Spleen (tissue), 7 donors: ENCODE measurements around the gene VGF.

Source experiments
- CTCF ChIP-seq, 11 experiments: fragments of 200-600 bp in 7 of 11; fragments of 450-650 bp in 4 of 11; sonication (generic) in 4 of 11; IDR thresholded peaks in 8 of 11; conservative IDR thresholded peaks in 3 of 11; 1 replicate in 7 of 11; 2 replicates in 4 of 11; pipeline versions ENCODE4 v1.4.0 to v1.8.0; 2016 to 2021; ENCODE audit warnings: antibody characterized with exemption in 11 of 11, inconsistent platforms in 4 of 11, mild to moderate bottlenecking in 1 of 11
- POLR2A ChIP-seq, 3 donors: fragments of 450-650 bp; IDR thresholded peaks; one replicate each; pipeline ENCODE4 v1.5.1; 2017; ENCODE audit warnings: antibody characterized with exemption in 3 of 3, mild to moderate bottlenecking in 1 of 3
- POLR2AphosphoS5 ChIP-seq, 3 donors: sonication (generic); formaldehyde crosslinking; IDR thresholded peaks; one replicate each; pipeline ENCODE4 v1.5.1; 2017; ENCODE audit warnings: antibody characterized with exemption in 3 of 3
- donor health status: DM: no; HTN: no; CAD: no; lungs with moderate emphysema.
- donor health status: DM: no; HTN: no; CAD: no.
- donor health status: DM: no; HTN: no; CAD: no.

- no peak for TF ChIP-seq POLR2A (IDR thresholded peaks at IDR 0.05)
- no peak for TF ChIP-seq CTCF (IDR thresholded peaks at IDR 0.05 in 8 of 11, conservative IDR thresholded peaks at IDR 0.05 in 3 of 11)
- TF ChIP-seq POLR2AphosphoS5 (IDR thresholded peaks at IDR 0.05), result no peak
Observed at GRCh38 chr7:101167645-101168411, 2.5 kb upstream of the VGF start.
